HG03196 (cell line): ENCODE results near the gene COA8.
"Not testable (repeated sequence)": the region's sequence is repeated elsewhere in the genome, so short reads cannot be mapped to it uniquely, and the experiment has no call there.

Experiments used
- ATAC-seq: cut with Tn5 transposase; IDR thresholded peaks from one replicate; pipeline ENCODE4 v1.9.1; 2021; ENCODE audit not compliant: unreplicated experiment

Gene COA8

GRCh38 chr14:103525430-103526246 lies 37.1 kb upstream of the COA8 start:
- not testable (repeated sequence) for ATAC-seq

GRCh38 chr14:103526247-103526913 lies 36.4 kb upstream of the COA8 start:
- no peak for ATAC-seq

- no peak for ATAC-seq
Measured at GRCh38 chr14:103526914-103527248, 35.9 kb upstream of the COA8 start.

- peak; percentile 44 for ATAC-seq
Measured at GRCh38 chr14:103527408-103528145, 35.2 kb upstream of the COA8 start.

- ATAC-seq, result no peak
Measured at GRCh38 chr14:103528146-103528586, 34.6 kb upstream of the COA8 start.

- peak; percentile 34 for ATAC-seq
Measured at GRCh38 chr14:103528587-103529382, 34.0 kb upstream of the COA8 start, which contains the start of gene TRMT61A. TRMT61A (plus strand) TSS chr14:103529196; CDS start chr14:103529979, 783 bp downstream.

GRCh38 chr14:103529383-103530365 lies 33.1 kb upstream of the COA8 start:
- ATAC-seq, result no peak

- ATAC-seq, result no peak
Measured at GRCh38 chr14:103530390-103530789, 32.4 kb upstream of the COA8 start.

- no peak for ATAC-seq
Measured at GRCh38 chr14:103530831-103531230, 31.9 kb upstream of the COA8 start.

- ATAC-seq, result no peak
Measured at GRCh38 chr14:103531421-103532215, 31.1 kb upstream of the COA8 start.

- no peak for ATAC-seq
Measured at GRCh38 chr14:103532216-103533136, 30.3 kb upstream of the COA8 start.

- no peak for ATAC-seq
Measured at GRCh38 chr14:103533137-103533998, 29.4 kb upstream of the COA8 start.

GRCh38 chr14:103533999-103534575 lies 28.7 kb upstream of the COA8 start:
- ATAC-seq, result no peak

GRCh38 chr14:103534576-103535061 lies 28.1 kb upstream of the COA8 start:
- no peak for ATAC-seq

- no peak for ATAC-seq
Measured at GRCh38 chr14:103535081-103535890, 27.5 kb upstream of the COA8 start.
